GM21367 (cell line): ENCODE measurements around the gene EIF4H.
A peak's percentile ranks its signal among the peaks of the same experiment; 100 is the strongest.
"Not testable (repeated sequence)": the region's sequence is repeated elsewhere in the genome, so short reads cannot be mapped to it uniquely, and the experiment has no call there.

ENCODE experiments used
- ATAC-seq: cut with Tn5 transposase; IDR thresholded peaks from one replicate; pipeline ENCODE4 v1.9.1; 2021; ENCODE audit not compliant: unreplicated experiment

Gene EIF4H

GRCh38 chr7:74223711-74224510 lies 49.8 kb downstream of the EIF4H start:
- ATAC-seq = no peak

GRCh38 chr7:74224511-74224832 lies 50.3 kb downstream of the EIF4H start:
- ATAC-seq = no peak

- not testable (repeated sequence) for ATAC-seq
Observed at GRCh38 chr7:74224907-74225306, 50.8 kb downstream of the EIF4H start.

- ATAC-seq = no peak
Observed at GRCh38 chr7:74225400-74225799, 51.2 kb downstream of the EIF4H start.

GRCh38 chr7:74226633-74227032 lies 52.5 kb downstream of the EIF4H start:
- ATAC-seq = no peak

- no peak for ATAC-seq
Observed at GRCh38 chr7:74228951-74229900, 55.1 kb downstream of the EIF4H start.

GRCh38 chr7:74230446-74231231 lies 56.5 kb downstream of the EIF4H start:
- ATAC-seq = no peak

- ATAC-seq = peak; percentile 36
Observed at GRCh38 chr7:74231232-74231590, 57.1 kb downstream of the EIF4H start.

GRCh38 chr7:74233655-74234285 lies 59.6 kb downstream of the EIF4H start:
- no peak for ATAC-seq

GRCh38 chr7:74235518-74236268 lies 61.5 kb downstream of the EIF4H start:
- ATAC-seq = no peak

GRCh38 chr7:74236284-74236683 lies 62.1 kb downstream of the EIF4H start:
- no peak for ATAC-seq

GRCh38 chr7:74240482-74240881 lies 66.3 kb downstream of the EIF4H start:
- ATAC-seq = no peak

GRCh38 chr7:74242122-74242443 lies 67.9 kb downstream of the EIF4H start:
- ATAC-seq = no peak

- ATAC-seq = no peak
Observed at GRCh38 chr7:74246497-74246896, 72.3 kb downstream of the EIF4H start.
